ENCODE data around the gene TDRD1. TPM values are rescaled to one million over a fixed set of nuclear protein-coding genes. Genes with fewer than 3 reads are reported as not detected.
"Not testable (repeated sequence)": the region's sequence is repeated elsewhere in the genome, so short reads cannot be mapped to it uniquely, and the experiment has no call there.

TDRD1 gene
- 0.16 and 0.21 TPM in 2 replicates for total RNA-seq

DNA sequence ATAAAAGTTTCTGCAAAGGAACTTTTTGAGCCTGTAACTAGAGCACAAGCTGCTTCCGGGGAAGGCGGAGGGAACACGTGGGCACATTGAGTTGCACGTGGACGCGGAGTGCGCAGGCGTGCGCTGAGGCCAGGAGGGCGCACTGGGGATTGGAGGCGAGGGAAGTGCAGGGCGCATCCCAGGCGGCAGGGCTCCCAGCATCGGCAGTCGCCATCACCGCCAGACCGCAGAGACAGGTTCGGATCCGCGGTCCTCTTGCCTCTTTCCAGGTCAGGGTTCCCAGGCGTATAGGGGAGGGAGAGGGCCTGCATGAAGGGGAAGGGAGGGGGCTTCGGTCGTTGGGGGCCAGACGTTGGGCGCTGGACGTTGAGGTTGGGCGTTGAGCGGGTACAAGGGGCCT lies at the start of gene TDRD1:
TSS of gene TDRD1 (plus strand) at position 206 of the 400 bp plus-strand sequence. CDS start 8,479 bp downstream, outside the sequence.
- Mint-ChIP-seq H3K4me3 (no peak within 1 kb of the TSS), H3K4me1 (peaks cover 7% of the 10 kb centered on the region), H3K9me3 (no peaks in the 10 kb centered on the region), H3K36me3 (ENCODE audit: low read depth) (no peaks in the 10 kb centered on the region), H3K27ac (no peak within 1 kb of the TSS), H3K27me3 (peaks cover 27% of the 10 kb centered on the region)
- intact Hi-C loops (cut with micrococcal nuclease): loop anchor here (10.0 kb wide), 3 partner anchors 126 to 756 kb away; partner anchors contain the start of gene TRUB1
- DNase-seq: no peak

DNA sequence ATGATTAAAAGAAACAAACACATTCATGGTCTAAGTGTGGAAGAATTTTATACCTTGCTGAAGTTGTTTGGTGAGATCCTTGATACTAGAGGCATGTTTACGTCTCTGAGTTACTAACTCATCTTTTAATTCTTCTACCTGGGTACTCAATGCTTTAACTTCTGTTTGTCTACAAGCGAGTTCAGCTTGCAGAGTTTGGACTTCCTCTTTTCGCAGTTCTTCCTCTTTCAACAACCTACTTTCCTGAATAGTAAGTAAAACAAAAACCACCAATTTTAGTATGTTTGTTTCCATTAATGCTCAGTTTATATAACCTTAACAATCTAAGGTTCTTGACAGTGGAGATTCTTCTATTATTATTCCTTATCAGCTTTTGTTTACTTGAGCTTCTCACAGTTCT lies 48.1 kb upstream of the TDRD1 start:
- intact Hi-C loops (cut with micrococcal nuclease): no loop called here
- no peaks in the 10 kb centered on the region for H3K27me3 Mint-ChIP-seq
- no peak overlapping the region for H3K27ac Mint-ChIP-seq

DNA sequence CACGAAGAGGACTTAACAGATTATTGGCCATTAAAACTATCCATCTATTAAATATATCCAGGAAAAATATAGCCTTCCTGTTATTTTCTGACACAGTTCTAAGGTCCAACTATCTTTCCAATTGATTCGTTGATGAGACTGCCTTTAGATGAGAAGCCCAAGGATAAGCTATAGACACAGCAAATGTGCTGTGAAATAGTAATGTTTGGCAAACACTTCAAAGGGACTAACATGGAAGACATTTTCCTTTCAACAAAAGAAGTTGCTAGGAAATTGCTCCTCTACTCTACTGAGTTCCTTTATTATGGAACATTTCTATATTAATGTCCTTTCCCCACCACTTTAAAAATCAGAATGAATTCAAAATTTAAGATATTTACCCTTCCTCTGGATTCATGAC lies 43.7 kb upstream of the TDRD1 start:
- H3K27me3 Mint-ChIP-seq: no peaks in the 10 kb centered on the region
- no peaks in the 10 kb centered on the region for H3K9me3 Mint-ChIP-seq
- peaks cover 46% of the 10 kb centered on the region for H3K36me3 Mint-ChIP-seq (ENCODE audit: low read depth)
- intact Hi-C loops (cut with micrococcal nuclease): no loop called here
- H3K27ac Mint-ChIP-seq: no peak overlapping the region
- H3K4me3 Mint-ChIP-seq: no peak overlapping the region
- no peak for DNase-seq
- peaks cover 2% of the 10 kb centered on the region for H3K4me1 Mint-ChIP-seq

More for the DNA sequence above, 48.1 kb upstream of the TDRD1 start:
- peaks cover 2% of the 10 kb centered on the region for H3K4me1 Mint-ChIP-seq
- H3K4me3 Mint-ChIP-seq: no peak overlapping the region
- no peak for DNase-seq
- no peaks in the 10 kb centered on the region for H3K9me3 Mint-ChIP-seq
- H3K36me3 Mint-ChIP-seq (ENCODE audit: low read depth): peaks cover 41% of the 10 kb centered on the region

- Mint-ChIP-seq H3K27ac (no peak overlapping the region), H3K9me3 (no peaks in the 10 kb centered on the region)
- intact Hi-C loops (cut with micrococcal nuclease): no loop called here
Measured at GRCh38 chr10:114138581-114138980, 40.6 kb upstream of the TDRD1 start.

DNA sequence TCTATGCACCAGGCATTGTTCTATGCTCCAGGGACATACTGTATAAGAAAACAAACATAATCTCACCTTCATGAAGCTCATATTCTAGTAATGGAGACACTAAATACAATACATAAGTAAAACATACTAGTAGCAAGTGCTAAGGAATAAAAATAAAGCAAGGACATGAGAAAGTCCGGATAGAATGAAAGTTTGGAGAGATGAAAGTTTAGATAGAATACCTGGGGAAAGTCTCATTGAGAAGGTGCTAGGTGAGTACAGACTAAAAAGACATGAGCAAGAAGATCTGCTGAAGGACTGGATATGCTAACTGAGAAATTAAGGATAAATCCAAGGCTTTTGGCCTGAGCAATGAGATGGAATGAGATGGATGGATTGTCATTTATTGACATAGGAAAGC lies 39.1 kb upstream of the TDRD1 start:
- H3K36me3 Mint-ChIP-seq (ENCODE audit: low read depth): peaks cover 32% of the 10 kb centered on the region
- H3K27me3 Mint-ChIP-seq: no peaks in the 10 kb centered on the region
- no peak for DNase-seq
- H3K4me3 Mint-ChIP-seq: no peak overlapping the region
- no peak overlapping the region for H3K27ac Mint-ChIP-seq
- no peaks in the 10 kb centered on the region for H3K9me3 Mint-ChIP-seq
- H3K4me1 Mint-ChIP-seq: no peaks in the 10 kb centered on the region
- intact Hi-C loops (cut with micrococcal nuclease): no loop called here

More at GRCh38 chr10:114138581-114138980, 40.6 kb upstream of the TDRD1 start:
- Mint-ChIP-seq H3K27me3 (no peaks in the 10 kb centered on the region), H3K36me3 (ENCODE audit: low read depth) (peaks cover 37% of the 10 kb centered on the region), H3K4me1 (no peaks in the 10 kb centered on the region), H3K4me3 (no peak overlapping the region)
- DNase-seq: no peak

- intact Hi-C loops (cut with micrococcal nuclease); DNase-seq; H3K4me3 Mint-ChIP-seq; H3K9me3 Mint-ChIP-seq; H3K27ac Mint-ChIP-seq; H3K4me1 Mint-ChIP-seq; H3K27me3 Mint-ChIP-seq: not testable (repeated sequence)
- peaks cover 29% of the 10 kb centered on the region for H3K36me3 Mint-ChIP-seq (ENCODE audit: low read depth)
Measured at GRCh38 chr10:114140827-114141226, 38.3 kb upstream of the TDRD1 start.

- Mint-ChIP-seq H3K36me3 (ENCODE audit: low read depth) (peaks cover 25% of the 10 kb centered on the region), H3K4me1 (no peaks in the 10 kb centered on the region), H3K27me3 (no peaks in the 10 kb centered on the region), H3K9me3 (no peaks in the 10 kb centered on the region), H3K4me3 (no peak overlapping the region), H3K27ac (no peak overlapping the region)
- no peak for DNase-seq
- intact Hi-C loops (cut with micrococcal nuclease): no loop called here
Measured at GRCh38 chr10:114142018-114142417, 37.1 kb upstream of the TDRD1 start.

DNA sequence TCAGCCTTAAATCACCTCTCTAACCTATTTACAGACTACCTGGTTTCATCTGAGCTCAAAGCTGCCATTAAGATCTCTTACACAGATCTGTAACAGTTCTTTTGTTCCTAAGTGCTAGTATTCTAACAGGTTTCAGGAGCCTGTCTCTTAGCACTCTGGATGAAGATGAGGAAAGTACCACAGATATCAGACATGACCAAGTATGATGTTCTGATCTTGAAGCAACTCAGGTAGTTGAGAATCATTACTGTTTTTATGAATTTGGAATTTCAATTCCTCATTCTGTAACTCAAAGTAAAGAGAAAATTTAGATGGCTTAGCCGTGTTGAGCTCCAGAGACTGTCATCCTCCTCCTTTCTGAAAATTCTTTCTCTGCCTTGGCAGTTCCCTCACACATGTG lies 36.0 kb upstream of the TDRD1 start:
- Mint-ChIP-seq H3K36me3 (ENCODE audit: low read depth) (peaks cover 32% of the 10 kb centered on the region), H3K9me3 (no peaks in the 10 kb centered on the region), H3K4me1 (no peaks in the 10 kb centered on the region), H3K27me3 (no peaks in the 10 kb centered on the region), H3K4me3 (no peak overlapping the region), H3K27ac (no peak overlapping the region)
- DNase-seq: no peak
- intact Hi-C loops (cut with micrococcal nuclease): no loop called here

- DNase-seq; H3K27me3 Mint-ChIP-seq; H3K4me3 Mint-ChIP-seq; H3K4me1 Mint-ChIP-seq; intact Hi-C loops (cut with micrococcal nuclease); H3K27ac Mint-ChIP-seq; H3K9me3 Mint-ChIP-seq: not testable (repeated sequence)
- peaks cover 33% of the 10 kb centered on the region for H3K36me3 Mint-ChIP-seq (ENCODE audit: low read depth)
Measured at GRCh38 chr10:114149476-114149875, 29.7 kb upstream of the TDRD1 start.

DNA sequence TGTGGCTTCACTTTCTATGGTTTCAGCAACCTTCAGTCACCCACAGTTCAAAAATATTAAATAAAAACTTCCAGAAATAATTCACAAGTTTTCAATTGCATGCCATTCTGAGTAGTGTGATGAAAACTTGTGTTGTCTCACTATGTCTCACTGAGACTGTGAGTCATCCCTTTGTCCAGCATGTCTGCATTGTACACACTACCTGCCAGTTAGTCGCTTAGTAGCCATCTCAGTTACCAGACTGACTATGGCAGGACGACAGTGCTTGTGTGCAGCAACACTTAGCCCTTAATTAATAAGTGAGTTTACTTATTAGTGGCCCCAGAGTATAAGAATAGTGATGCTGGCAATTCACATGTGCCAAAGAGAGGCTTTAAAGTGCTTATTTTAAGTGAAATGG lies 27.7 kb upstream of the TDRD1 start:
- Mint-ChIP-seq H3K4me1 (peaks cover 2% of the 10 kb centered on the region), H3K9me3 (no peaks in the 10 kb centered on the region), H3K4me3 (no peak overlapping the region), H3K36me3 (ENCODE audit: low read depth) (peaks cover 29% of the 10 kb centered on the region), H3K27me3 (no peaks in the 10 kb centered on the region), H3K27ac (no peak overlapping the region)
- intact Hi-C loops (cut with micrococcal nuclease): no loop called here
- DNase-seq: no peak

- Mint-ChIP-seq H3K4me1 (peaks cover 2% of the 10 kb centered on the region), H3K4me3 (no peak overlapping the region), H3K27me3 (no peaks in the 10 kb centered on the region), H3K27ac (no peak overlapping the region), H3K9me3 (no peaks in the 10 kb centered on the region), H3K36me3 (ENCODE audit: low read depth) (peaks cover 31% of the 10 kb centered on the region)
- intact Hi-C loops (cut with micrococcal nuclease): no loop called here
- no peak for DNase-seq
Measured at GRCh38 chr10:114151892-114152291, 27.3 kb upstream of the TDRD1 start.

GRCh38 chr10:114157912-114158311 lies 21.2 kb upstream of the TDRD1 start:
- Mint-ChIP-seq H3K27me3 (no peaks in the 10 kb centered on the region), H3K4me1 (peaks cover 2% of the 10 kb centered on the region), H3K4me3 (no peak overlapping the region), H3K36me3 (ENCODE audit: low read depth) (peaks cover 25% of the 10 kb centered on the region), H3K27ac (no peak overlapping the region), H3K9me3 (no peaks in the 10 kb centered on the region)
- intact Hi-C loops (cut with micrococcal nuclease): no loop called here
- DNase-seq: no peak

DNA sequence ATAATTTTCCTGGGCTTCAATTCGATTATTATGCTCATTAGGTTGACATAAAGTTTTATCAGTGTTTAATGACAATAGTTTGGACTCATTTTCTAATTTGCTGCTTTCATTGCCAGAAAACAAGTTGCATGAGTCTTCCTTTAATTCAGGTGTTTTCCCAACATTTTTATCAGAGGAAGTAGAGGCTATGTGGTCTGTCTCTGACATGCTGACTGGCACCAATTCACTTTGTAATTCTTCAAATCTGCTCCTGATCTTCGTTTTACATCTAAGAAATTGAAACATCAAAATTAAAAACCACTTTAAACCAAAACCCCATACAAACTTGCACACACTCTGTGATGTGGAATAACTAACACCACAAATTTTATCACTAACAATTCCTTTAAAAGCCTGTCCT lies 16.1 kb upstream of the TDRD1 start:
- Mint-ChIP-seq H3K36me3 (ENCODE audit: low read depth) (peaks cover 35% of the 10 kb centered on the region), H3K27me3 (no peaks in the 10 kb centered on the region), H3K4me3 (no peak overlapping the region), H3K4me1 (peaks cover 7% of the 10 kb centered on the region), H3K27ac (no peak overlapping the region), H3K9me3 (no peaks in the 10 kb centered on the region)
- intact Hi-C loops (cut with micrococcal nuclease): no loop called here
- no peak for DNase-seq

DNA sequence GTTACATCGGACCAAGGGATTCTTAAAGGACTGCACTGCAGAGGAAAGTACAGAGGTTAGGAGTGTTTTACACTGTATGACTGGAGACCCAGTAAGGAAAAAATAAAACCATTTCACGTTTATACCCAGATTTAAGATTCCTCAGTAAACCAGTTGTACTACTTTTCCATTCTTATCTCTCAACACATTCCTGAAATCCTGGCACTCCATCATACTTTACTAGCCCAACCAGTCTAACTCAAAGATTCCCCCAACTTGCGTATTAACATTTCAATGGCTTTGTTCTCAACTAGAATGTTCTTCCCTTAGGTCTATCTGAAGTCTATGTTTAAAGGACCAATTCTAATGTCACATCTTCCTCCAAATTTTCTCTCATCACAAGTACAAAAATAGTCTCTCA lies 13.1 kb upstream of the TDRD1 start:
- Mint-ChIP-seq H3K36me3 (ENCODE audit: low read depth) (peaks cover 52% of the 10 kb centered on the region), H3K4me3 (no peak overlapping the region), H3K27me3 (no peaks in the 10 kb centered on the region), H3K27ac (no peak overlapping the region), H3K4me1 (peaks cover 7% of the 10 kb centered on the region), H3K9me3 (peaks cover 6% of the 10 kb centered on the region)
- DNase-seq: no peak
- intact Hi-C loops (cut with micrococcal nuclease): no loop called here

GRCh38 chr10:114166494-114166893 lies 12.7 kb upstream of the TDRD1 start:
- Mint-ChIP-seq H3K9me3 (peaks cover 6% of the 10 kb centered on the region), H3K36me3 (ENCODE audit: low read depth) (peaks cover 50% of the 10 kb centered on the region), H3K27me3 (no peaks in the 10 kb centered on the region), H3K4me1 (peaks cover 7% of the 10 kb centered on the region), H3K4me3 (no peak overlapping the region), H3K27ac (no peak overlapping the region)
- intact Hi-C loops (cut with micrococcal nuclease): no loop called here
- DNase-seq: no peak

Data from activated CD4-positive, alpha-beta T cell treated with anti-CD3 and anti-CD28 coated beads, Interleukin-2, amount 10 ng/mL, durations not matched to agents 24 days and 14 days (primary cell).